HG03045 (cell line): Measurements from ENCODE around the gene OR51E1.

Experiments used
- ATAC-seq: cut with Tn5 transposase; IDR thresholded peaks from one replicate; pipeline ENCODE4 v1.9.1; 2021; ENCODE audit warnings: mild to moderate bottlenecking, moderate library complexity; ENCODE audit not compliant: unreplicated experiment

The OR51E1 gene

DNA sequence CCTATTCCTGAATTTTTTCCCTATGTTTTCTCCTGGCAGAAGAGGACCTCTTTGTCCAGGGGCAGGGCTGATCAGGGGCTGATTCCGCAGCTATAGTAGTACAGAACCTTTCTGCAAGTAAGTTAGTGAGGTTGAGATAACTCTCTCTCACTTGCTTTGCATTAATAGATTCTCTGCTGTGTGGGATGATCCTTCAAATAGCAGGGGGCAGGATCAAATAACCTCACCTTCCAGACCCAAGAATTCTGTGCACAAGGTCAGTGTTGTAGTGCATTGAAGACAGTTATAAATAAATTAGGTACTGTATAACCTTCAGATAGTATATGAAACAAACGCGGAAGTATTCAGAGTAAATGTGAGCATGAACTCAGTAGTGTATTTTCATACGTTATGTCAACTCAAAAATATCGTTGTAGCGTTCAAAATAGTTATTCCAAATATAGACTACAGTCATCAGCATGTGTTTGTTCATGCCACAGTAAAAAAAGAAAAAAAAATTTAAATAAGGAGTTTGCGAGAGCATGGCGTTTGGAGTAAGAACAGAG, 61.1 kb downstream of the OR51E1 start:
- no peak for ATAC-seq
